B cell (primary cell): Measurements from ENCODE around the gene ATP10B. TPM values are rescaled to one million over a fixed set of nuclear protein-coding genes. Genes with fewer than 3 reads are reported as not detected.

Source experiments
- ATAC-seq: fragments of 200-7000 bp; cut with Tn5 transposase; one replicate; pipeline ENCODE4 v1.10.0; 2021; ENCODE audit warnings: low read depth, mild to moderate bottlenecking, moderate number of reproducible peaks, moderate library complexity
- CTCF ChIA-PET: fragments of 350-600 bp; sonication (Branson Sonifier 250); formaldehyde crosslinking; loops from one replicate; lab custom pipeline; 2021; ENCODE audit warnings: antibody characterized with exemption, inconsistent platforms; lab: Charles Lee
- POLR2A ChIA-PET: fragments of 350-600 bp; sonication (Branson Sonifier 250); formaldehyde crosslinking; loops from one replicate; lab custom pipeline; 2021; ENCODE audit warnings: antibody characterized with exemption; lab: Charles Lee
- DNase-seq: peaks from one replicate; pipeline ENCODE4 v3.0.0; 2013
- H2AFZ ChIP-seq: 2 replicates; pipeline ENCODE4 v1.6.1; 2012; ENCODE audit warnings: mild to moderate bottlenecking, low read depth, low read length; ENCODE audit not compliant: insufficient read depth, poor library complexity, severe bottlenecking
- H3K27ac ChIP-seq, 2 donors: 1 replicate in 1 of 2; 2 replicates in 1 of 2; pipeline ENCODE4 v1.5.1; 2012 to 2013; ENCODE audit warnings: low read length in 2 of 2, mild to moderate bottlenecking in 2 of 2, moderate library complexity in 1 of 2
- H3K27me3 ChIP-seq, 4 experiments: fragments of 200-600 bp in 1 of 4; sonication (generic) in 1 of 4; replicated peaks in 1 of 4; 1 replicate in 2 of 4; 2 replicates in 2 of 4; pipeline versions ENCODE4 v1.6.1 to v1.7.0; 2013 to 2016; ENCODE audit warnings: low read length in 3 of 4, mild to moderate bottlenecking in 2 of 4, mixed read lengths in 1 of 4, moderate library complexity in 1 of 4; ENCODE audit not compliant: insufficient read depth in 4 of 4, control insufficient read depth in 3 of 4; ENCODE audit errors: control extremely low read depth in 1 of 4
- H3K36me3 ChIP-seq, 2 experiments: replicated peaks in 1 of 2; 1 replicate in 1 of 2; 2 replicates in 1 of 2; pipeline versions ENCODE4 v1.6.1 to v1.7.1; 2013; ENCODE audit warnings: low read length in 1 of 2; ENCODE audit not compliant: insufficient read depth in 2 of 2, control insufficient read depth in 1 of 2; ENCODE audit errors: control extremely low read depth in 1 of 2, extremely low read depth in 1 of 2
- H3K4me1 ChIP-seq, 2 donors: fragments of 200-600 bp in 1 of 2; sonication (generic) in 1 of 2; 1 replicate in 1 of 2; 2 replicates in 1 of 2; pipeline versions ENCODE4 v1.5.1 to v1.6.1; 2013 to 2017; ENCODE audit warnings: low read length in 2 of 2; ENCODE audit not compliant: control insufficient read depth in 2 of 2, insufficient read depth in 2 of 2
- H3K4me2 ChIP-seq: replicated peaks from 2 replicates; pipeline ENCODE3; 2012; ENCODE audit warnings: mild to moderate bottlenecking, low read depth, low read length; ENCODE audit not compliant: poor library complexity, severe bottlenecking
- H3K4me3 ChIP-seq, 5 experiments: fragments of 200-600 bp in 1 of 5; sonication (generic) in 1 of 5; 1 replicate in 3 of 5; 2 replicates in 2 of 5; pipeline versions ENCODE4 v1.5.1 to v1.7.0; 2011 to 2016; ENCODE audit warnings: low read length in 4 of 5, mild to moderate bottlenecking in 4 of 5, low read depth in 2 of 5, control low read depth in 1 of 5, moderate library complexity in 1 of 5; ENCODE audit not compliant: insufficient read depth in 1 of 5; ENCODE audit errors: control extremely low read depth in 1 of 5, extremely low read depth in 1 of 5
- H3K79me2 ChIP-seq: fragments of 200-600 bp; sonication (generic); one replicate; pipeline ENCODE4 v1.6.0; 2016; ENCODE audit warnings: low read length; ENCODE audit not compliant: control insufficient read depth, insufficient read depth
- H3K9ac ChIP-seq: fragments of 200-600 bp; sonication (generic); 2 replicates; pipeline ENCODE4 v1.6.1; 2017; ENCODE audit warnings: mild to moderate bottlenecking, low read length, moderate library complexity
- H3K9me3 ChIP-seq, 3 donors: one replicate each; pipeline versions ENCODE4 v1.6.1 to v1.7.1; 2013; ENCODE audit warnings: low read length in 2 of 3; ENCODE audit not compliant: control insufficient read depth in 2 of 3, insufficient read depth in 1 of 3; ENCODE audit errors: control extremely low read depth in 1 of 3
- H4K20me1 ChIP-seq: 2 replicates; pipeline ENCODE4 v1.6.0; 2012; ENCODE audit warnings: mild to moderate bottlenecking, low read length; ENCODE audit not compliant: insufficient read depth, control insufficient read depth, poor library complexity, severe bottlenecking
- H3K27ac Mint-ChIP-seq: one replicate; pipeline ENCODE4 v1.8.0; 2021; ENCODE audit warnings: mixed read lengths
- H3K27me3 Mint-ChIP-seq: one replicate; pipeline ENCODE4 v1.8.0; 2021; ENCODE audit warnings: mixed read lengths
- H3K4me1 Mint-ChIP-seq: one replicate; pipeline ENCODE4 v1.8.0; 2021; ENCODE audit warnings: mixed read lengths
- H3K4me3 Mint-ChIP-seq: one replicate; pipeline ENCODE4 v1.8.0; 2021; ENCODE audit warnings: mixed read lengths
- H3K9me3 Mint-ChIP-seq: one replicate; pipeline ENCODE4 v1.8.0; 2022; ENCODE audit warnings: mixed read lengths; ENCODE audit not compliant: insufficient read depth
- EZH2 ChIP-seq: IDR thresholded peaks from 2 replicates; pipeline ENCODE4 v1.6.1; 2012; ENCODE audit warnings: borderline replicate concordance, low read depth, mild to moderate bottlenecking, moderate library complexity, low read length; ENCODE audit not compliant: insufficient read depth, poor library complexity, severe bottlenecking
- WGBS: methylation state at CpG from one replicate; pipeline ENCODE4 v1.1.5; 2013; ENCODE audit warnings: missing lambda C conversion rate; ENCODE audit not compliant: insufficient coverage; 5-methylcytosine and 5-hydroxymethylcytosine counted together
- intact Hi-C: fragments of 100-400 bp; cut with micrococcal nuclease; formaldehyde crosslinking; loops from one replicate; pipeline ENCODE4 v1.10.0; 2022
- polyA plus RNA-seq: library from polyadenylated mRNA; depleted of rRNA; stranded (reverse); fragments of >200 nt; gene quantifications from 2 replicates; pipeline ENCODE4 v1.2.3, GENCODE V29; 2012
- total RNA-seq, 2 donors: library from RNA; stranded (reverse); fragments of 120-200 nt in 1 of 2; gene quantifications; 1 replicate in 1 of 2; 2 replicates in 1 of 2; pipeline versions ENCODE4 v1.2.3 to v1.2.4, GENCODE V29; 2013 to 2022
- TF ChIP-seq, protein P1 (sequence below): fragments of 200-600 bp; IDR thresholded peaks from one replicate; pipeline ENCODE4 v1.8.0; 2022; ENCODE audit warnings: antibody characterized with exemption, mild to moderate bottlenecking

ATP10B gene
- total and polyA plus RNA-seq, 2 donors (not counting 1 experiment from before 2014, with no cell fraction given), result not detected

DNA sequence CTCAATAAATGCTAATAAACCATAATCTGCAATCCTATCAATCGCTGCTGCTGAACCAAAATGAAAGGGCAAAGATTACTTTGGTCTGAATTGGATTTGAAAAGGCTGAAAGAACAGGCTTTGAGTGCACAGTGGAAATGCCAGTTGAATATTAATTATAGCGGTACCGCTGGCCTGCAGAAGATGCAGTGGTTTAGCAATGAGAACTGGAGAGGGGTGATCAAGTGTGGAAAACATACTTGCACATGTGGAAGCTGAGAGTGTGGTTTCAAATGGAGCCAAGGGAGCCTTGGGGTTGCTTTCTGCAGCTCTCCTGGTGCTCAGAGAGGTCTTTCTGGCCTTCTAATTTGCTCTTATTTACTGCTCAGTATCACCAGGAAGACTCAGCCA lies 296.4 kb downstream of the ATP10B start:
- Histone ChIP-seq H3K4me3 (no peak overlapping the region), H3K4me2 (no peak overlapping the region), H3K36me3 (no peaks in the 10 kb centered on the region), H4K20me1 (no peaks in the 10 kb centered on the region), H3K27ac (no peak overlapping the region), H3K27me3 (no peaks in the 10 kb centered on the region), H2AFZ (no peak overlapping the region), H3K4me1 (no peaks in the 10 kb centered on the region), H3K9ac (no peak overlapping the region), H3K9me3 (no peaks in the 10 kb centered on the region), H3K79me2 (no peaks in the 10 kb centered on the region)
- no peak for TF ChIP-seq EZH2
- TF ChIP-seq, protein P1, sequence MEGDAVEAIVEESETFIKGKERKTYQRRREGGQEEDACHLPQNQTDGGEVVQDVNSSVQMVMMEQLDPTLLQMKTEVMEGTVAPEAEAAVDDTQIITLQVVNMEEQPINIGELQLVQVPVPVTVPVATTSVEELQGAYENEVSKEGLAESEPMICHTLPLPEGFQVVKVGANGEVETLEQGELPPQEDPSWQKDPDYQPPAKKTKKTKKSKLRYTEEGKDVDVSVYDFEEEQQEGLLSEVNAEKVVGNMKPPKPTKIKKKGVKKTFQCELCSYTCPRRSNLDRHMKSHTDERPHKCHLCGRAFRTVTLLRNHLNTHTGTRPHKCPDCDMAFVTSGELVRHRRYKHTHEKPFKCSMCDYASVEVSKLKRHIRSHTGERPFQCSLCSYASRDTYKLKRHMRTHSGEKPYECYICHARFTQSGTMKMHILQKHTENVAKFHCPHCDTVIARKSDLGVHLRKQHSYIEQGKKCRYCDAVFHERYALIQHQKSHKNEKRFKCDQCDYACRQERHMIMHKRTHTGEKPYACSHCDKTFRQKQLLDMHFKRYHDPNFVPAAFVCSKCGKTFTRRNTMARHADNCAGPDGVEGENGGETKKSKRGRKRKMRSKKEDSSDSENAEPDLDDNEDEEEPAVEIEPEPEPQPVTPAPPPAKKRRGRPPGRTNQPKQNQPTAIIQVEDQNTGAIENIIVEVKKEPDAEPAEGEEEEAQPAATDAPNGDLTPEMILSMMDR, result no peak
- ATAC-seq (no peak), DNase-seq (no peak)
- no peak overlapping the region for H3K4me3 Mint-ChIP-seq
- intact Hi-C loops, result no loop called here
- no peak overlapping the region for H3K27ac Mint-ChIP-seq
- peaks cover 3% of the 10 kb centered on the region for H3K27me3 Mint-ChIP-seq
- ChIA-PET CTCF (no interaction called here), POLR2A (no interaction called here)
- no peaks in the 10 kb centered on the region for H3K9me3 Mint-ChIP-seq
- 100% methylated on average over 2 of the region's 3 CpGs for WGBS
- no peaks in the 10 kb centered on the region for H3K4me1 Mint-ChIP-seq

DNA sequence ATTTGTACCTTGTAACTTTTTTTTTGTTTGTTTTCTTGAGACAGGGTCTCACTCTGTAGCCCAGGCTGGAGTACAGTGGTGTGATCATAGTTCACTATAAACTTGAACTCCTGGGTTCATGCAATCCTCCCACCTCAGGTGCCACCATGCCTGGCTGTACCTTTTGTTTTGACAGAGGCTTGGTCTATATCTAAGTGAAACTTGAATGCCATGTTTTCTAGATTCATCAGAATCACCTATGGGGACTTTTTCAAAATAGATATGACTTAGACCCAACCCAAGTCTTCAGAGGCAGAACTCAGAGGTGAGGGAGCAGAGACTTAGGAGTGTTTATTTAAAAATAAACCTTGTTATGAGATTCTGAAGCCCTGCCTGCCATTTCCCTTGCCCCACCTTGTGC lies 301.9 kb downstream of the ATP10B start:
- Mint-ChIP-seq H3K9me3 (peaks cover 4% of the 10 kb centered on the region), H3K27ac (no peak overlapping the region), H3K4me1 (no peaks in the 10 kb centered on the region), H3K4me3 (no peak overlapping the region), H3K27me3 (peaks cover 13% of the 10 kb centered on the region)
- Histone ChIP-seq H3K4me1 (no peaks in the 10 kb centered on the region), H3K4me2 (no peak overlapping the region), H3K36me3 (no peaks in the 10 kb centered on the region), H3K27me3 (no peaks in the 10 kb centered on the region), H4K20me1 (no peaks in the 10 kb centered on the region), H3K27ac (no peak overlapping the region), H3K9me3 (peaks cover 0 to 4% (median 0%) of the 10 kb centered on the region in 3 donors), H3K9ac (no peak overlapping the region), H2AFZ (no peak overlapping the region), H3K4me3 (no peak overlapping the region), H3K79me2 (no peaks in the 10 kb centered on the region)
- ChIA-PET CTCF (no interaction called here), POLR2A (no interaction called here)
- DNase-seq (no peak), ATAC-seq (no peak)
- intact Hi-C loops, result no loop called here
- TF ChIP-seq EZH2, result no peak
- TF ChIP-seq, protein P1, result no peak
